HepG2 (cell line): ENCODE results near the gene EVA1A. TPM values are rescaled to one million over a fixed set of nuclear protein-coding genes. Genes with fewer than 3 reads are reported as not detected.

Experiments
- ELF3 ChIP-seq: IDR thresholded peaks from 2 replicates; pipeline ENCODE4 v1.6.1; 2016; ENCODE audit warnings: missing genetic modification reagents, missing compliant biosample characterization
- FOXJ3 ChIP-seq: sonication (generic); formaldehyde crosslinking; IDR thresholded peaks from 2 replicates; pipeline ENCODE4 v1.4.0; 2020; ENCODE audit warnings: missing genetic modification reagents, mild to moderate bottlenecking, borderline replicate concordance
- FOXP1 ChIP-seq, 2 experiments: fragments of 450-650 bp in 1 of 2; IDR thresholded peaks; 2 replicates each; pipeline ENCODE4 v1.6.1; 2017 to 2018; ENCODE audit warnings: antibody characterized with exemption in 1 of 2
- HDAC1 ChIP-seq: sonication (generic); formaldehyde crosslinking; IDR thresholded peaks from 2 replicates; pipeline ENCODE4 v1.5.1; 2020; ENCODE audit warnings: mild to moderate bottlenecking, missing genetic modification reagents
- HIVEP1 ChIP-seq: sonication (generic); formaldehyde crosslinking; IDR thresholded peaks from 2 replicates; pipeline ENCODE4 v1.4.0; 2020; ENCODE audit warnings: mild to moderate bottlenecking, missing genetic modification reagents
- HNF4G ChIP-seq, 2 experiments: sonication (generic) in 1 of 2; formaldehyde crosslinking in 1 of 2; IDR thresholded peaks; 2 replicates each; pipeline versions ENCODE4 v1.4.0 to v1.6.1; 2011 to 2020; ENCODE audit warnings: borderline replicate concordance in 2 of 2, low read depth in 2 of 2, mild to moderate bottlenecking in 2 of 2, low read length in 1 of 2, missing genetic modification reagents in 1 of 2, moderate library complexity in 1 of 2
- KDM1A ChIP-seq: IDR thresholded peaks from 2 replicates; pipeline ENCODE4 v1.6.1; 2016; ENCODE audit warnings: missing compliant biosample characterization
- LCORL ChIP-seq, 2 experiments: fragments of 450-650 bp in 1 of 2; sonication (generic) in 1 of 2; formaldehyde crosslinking in 1 of 2; IDR thresholded peaks; 2 replicates each; pipeline versions ENCODE4 v1.5.0 to v1.6.1; 2017 to 2020; ENCODE audit warnings: antibody characterized with exemption in 1 of 2, missing genetic modification reagents in 1 of 2
- MED1 ChIP-seq: sonication (generic); formaldehyde crosslinking; IDR thresholded peaks from 2 replicates; pipeline ENCODE4 v1.4.0; 2020; ENCODE audit warnings: missing genetic modification reagents
- NCOR1 ChIP-seq: fragments of 200-600 bp; sonication (generic); IDR thresholded peaks from 2 replicates; pipeline ENCODE4 v1.7.0; 2017; ENCODE audit warnings: antibody characterized with exemption, low read length, borderline replicate concordance
- NFRKB ChIP-seq: fragments of 450-650 bp; IDR thresholded peaks from 2 replicates; pipeline ENCODE4 v1.6.1; 2017
- NFYC ChIP-seq: IDR thresholded peaks from 2 replicates; pipeline ENCODE4 v1.6.1; 2016; ENCODE audit warnings: missing genetic modification reagents, missing compliant biosample characterization
- NR2F6 ChIP-seq, 2 experiments: IDR thresholded peaks; 2 replicates each; pipeline ENCODE4 v1.6.1; 2016; ENCODE audit warnings: antibody characterized with exemption in 1 of 2, mild to moderate bottlenecking in 1 of 2
- POLR2G ChIP-seq: fragments of 200-400 bp; formaldehyde crosslinking; IDR thresholded peaks from 2 replicates; pipeline ENCODE4 v1.6.1; 2018; ENCODE audit warnings: mild to moderate bottlenecking, low read depth, low read length, moderate library complexity
- RFX1 ChIP-seq: fragments of 450-650 bp; IDR thresholded peaks from 2 replicates; pipeline ENCODE4 v1.6.1; 2017
- RFXAP ChIP-seq: sonication (generic); formaldehyde crosslinking; IDR thresholded peaks from 2 replicates; pipeline ENCODE4 v1.4.0; 2020; ENCODE audit warnings: missing genetic modification reagents, borderline replicate concordance
- SAP130 ChIP-seq: IDR thresholded peaks from 2 replicates; pipeline ENCODE4 v1.6.1; 2016; ENCODE audit warnings: low read depth
- SSRP1 ChIP-seq: IDR thresholded peaks from 2 replicates; pipeline ENCODE4 v1.6.1; 2016; ENCODE audit warnings: control low read depth
- ZBTB2 ChIP-seq: sonication (generic); formaldehyde crosslinking; IDR thresholded peaks from 2 replicates; pipeline ENCODE4 v1.8.0; 2022; ENCODE audit warnings: low read depth, missing genetic modification reagents
- ZBTB25 ChIP-seq: IDR thresholded peaks from 2 replicates; pipeline ENCODE4 v1.6.1; 2018; ENCODE audit warnings: missing genetic modification reagents
- ZNF101 ChIP-seq: sonication (generic); formaldehyde crosslinking; IDR thresholded peaks from 2 replicates; pipeline ENCODE4 v1.4.0; 2020; ENCODE audit warnings: mild to moderate bottlenecking, low read depth, missing genetic modification reagents, borderline replicate concordance
- ZNF468 ChIP-seq: sonication (generic); formaldehyde crosslinking; IDR thresholded peaks from 2 replicates; pipeline ENCODE4 v1.8.0; 2022; ENCODE audit warnings: mild to moderate bottlenecking, moderate library complexity, missing genetic modification reagents
- ZNF549 ChIP-seq: sonication (generic); formaldehyde crosslinking; IDR thresholded peaks from 2 replicates; pipeline ENCODE4 v1.5.0; 2020; ENCODE audit warnings: missing genetic modification reagents
- ZNF614 ChIP-seq: IDR thresholded peaks from 2 replicates; pipeline ENCODE4 v1.6.1; 2018; ENCODE audit warnings: missing biosample characterization, missing genetic modification reagents, inconsistent platforms, borderline replicate concordance
- ZNF883 ChIP-seq: sonication (generic); formaldehyde crosslinking; IDR thresholded peaks from 2 replicates; pipeline ENCODE4 v1.5.1; 2020; ENCODE audit warnings: mild to moderate bottlenecking, missing genetic modification reagents; ENCODE audit errors: not compliant biosample characterization
- polyA plus RNA-seq, 8 experiments: library from polyadenylated mRNA; depleted of rRNA in 3 of 8; stranded (reverse) in 7 of 8; unstranded in 1 of 8; fragments of >200 nt; fragmentation: Illumina TruSeq in 4 of 8; extraction: Trizol in 4 of 8; gene quantifications; 2 replicates each; pipeline versions ENCODE4 v1.2.1 to v1.2.3, GENCODE V29; 2011 to 2016; ENCODE audit warnings: low read depth in 4 of 8, missing spikeins in 1 of 8, mixed read lengths in 1 of 8; ENCODE audit not compliant: insufficient read depth in 1 of 8
- total RNA-seq, 5 experiments: library from RNA; depleted of rRNA; stranded (reverse); fragments of >200 nt; fragmentation: Illumina TruSeq; extraction: Trizol; gene quantifications; 2 replicates each; pipeline ENCODE4 v1.2.3, GENCODE V29; 2016; ENCODE audit warnings: low read depth in 1 of 5
- TF ChIP-seq, protein P1 (sequence below): sonication (generic); formaldehyde crosslinking; IDR thresholded peaks from 2 replicates; pipeline ENCODE4 v1.4.0; 2020; ENCODE audit warnings: missing genetic modification reagents
- TF ChIP-seq, protein P2 (sequence below): sonication (generic); formaldehyde crosslinking; IDR thresholded peaks from 2 replicates; pipeline ENCODE4 v1.5.0; 2020; ENCODE audit warnings: missing genetic modification reagents

EVA1A gene
- total and polyA plus RNA-seq, 2 of the 13 experiments (the other 11 are each of a cell fraction or from before 2014, with no cell fraction given) = 57.5 to 57.8 TPM

- TF ChIP-seq LCORL (IDR thresholded peaks at IDR 0.05) (peak; percentile 59; the same call in 1 of the 2 replicates), LCORL (CRISPR knock-in tag; IDR thresholded peaks at IDR 0.05) (peak; percentile 75; the same call in 1 of the 2 replicates), NR2F6 (IDR thresholded peaks at IDR 0.05) (no peak), NR2F6 (CRISPR knock-in tag; IDR thresholded peaks at IDR 0.05) (no peak), SSRP1 (CRISPR knock-in tag) (no peak), ZNF549 (CRISPR knock-in tag) (no peak), FOXJ3 (CRISPR knock-in tag) (0 out of 2 replicates have a peak, but pooled peaks have one; percentile 58), RFX1 (peak; percentile 72), ZBTB25 (no peak), ZNF614 (CRISPR knock-in tag) (0 out of 2 replicates have a peak, but pooled peaks have one; percentile 16), SAP130 (CRISPR knock-in tag) (peak; percentile 60), ZNF101 (CRISPR knock-in tag) (no peak), ZNF468 (CRISPR knock-in tag) (no peak), HNF4G (IDR thresholded peaks at IDR 0.05; ENCODE audit: borderline replicate concordance, low read depth, low read length) (peak; percentile 35; the same call in 1 of the 2 replicates), HNF4G (CRISPR knock-in tag; IDR thresholded peaks at IDR 0.05; ENCODE audit: borderline replicate concordance, low read depth) (no peak), FOXP1 (IDR thresholded peaks at IDR 0.05) (no peak), FOXP1 (CRISPR knock-in tag; IDR thresholded peaks at IDR 0.05) (peak; percentile 35; the same call in 1 of the 2 replicates), ELF3 (CRISPR knock-in tag) (peak; percentile 49; the same call in 1 of the 2 replicates), NFYC (CRISPR knock-in tag) (no peak), KDM1A (CRISPR knock-in tag) (no peak), ZBTB2 (0 out of 2 replicates have a peak, but pooled peaks have one; percentile 21), POLR2G (no peak), ZNF883 (CRISPR knock-in tag) (no peak), HDAC1 (CRISPR knock-in tag) (no peak), NCOR1 (peak; percentile 73; the same call in 1 of the 2 replicates), RFXAP (no peak), MED1 (CRISPR knock-in tag) (peak; percentile 65), NFRKB (no peak), HIVEP1 (CRISPR knock-in tag) (no peak)
- TF ChIP-seq, protein P1, sequence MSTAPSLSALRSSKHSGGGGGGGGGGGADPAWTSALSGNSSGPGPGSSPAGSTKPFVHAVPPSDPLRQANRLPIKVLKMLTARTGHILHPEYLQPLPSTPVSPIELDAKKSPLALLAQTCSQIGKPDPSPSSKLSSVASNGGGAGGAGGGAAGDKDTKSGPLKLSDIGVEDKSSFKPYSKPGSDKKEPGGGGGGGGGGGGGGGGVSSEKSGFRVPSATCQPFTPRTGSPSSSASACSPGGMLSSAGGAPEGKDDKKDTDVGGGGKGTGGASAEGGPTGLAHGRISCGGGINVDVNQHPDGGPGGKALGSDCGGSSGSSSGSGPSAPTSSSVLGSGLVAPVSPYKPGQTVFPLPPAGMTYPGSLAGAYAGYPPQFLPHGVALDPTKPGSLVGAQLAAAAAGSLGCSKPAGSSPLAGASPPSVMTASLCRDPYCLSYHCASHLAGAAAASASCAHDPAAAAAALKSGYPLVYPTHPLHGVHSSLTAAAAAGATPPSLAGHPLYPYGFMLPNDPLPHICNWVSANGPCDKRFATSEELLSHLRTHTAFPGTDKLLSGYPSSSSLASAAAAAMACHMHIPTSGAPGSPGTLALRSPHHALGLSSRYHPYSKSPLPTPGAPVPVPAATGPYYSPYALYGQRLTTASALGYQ = no peak
- TF ChIP-seq, protein P2, sequence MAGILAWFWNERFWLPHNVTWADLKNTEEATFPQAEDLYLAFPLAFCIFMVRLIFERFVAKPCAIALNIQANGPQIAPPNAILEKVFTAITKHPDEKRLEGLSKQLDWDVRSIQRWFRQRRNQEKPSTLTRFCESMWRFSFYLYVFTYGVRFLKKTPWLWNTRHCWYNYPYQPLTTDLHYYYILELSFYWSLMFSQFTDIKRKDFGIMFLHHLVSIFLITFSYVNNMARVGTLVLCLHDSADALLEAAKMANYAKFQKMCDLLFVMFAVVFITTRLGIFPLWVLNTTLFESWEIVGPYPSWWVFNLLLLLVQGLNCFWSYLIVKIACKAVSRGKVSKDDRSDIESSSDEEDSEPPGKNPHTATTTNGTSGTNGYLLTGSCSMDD = no peak
Observed at GRCh38 chr2:75577280-75577679, 16.5 kb upstream of the EVA1A start (continued).
